IMR-90 (cell line): ENCODE data around the gene SPTB. TPM values are rescaled to one million over a fixed set of nuclear protein-coding genes. Genes with fewer than 3 reads are reported as not detected.

Experiments
- ATAC-seq: fragments of 200-7000 bp; cut with Tn5 transposase; 2 replicates; pipeline ENCODE4 v1.9.1; 2020; ENCODE audit warnings: low read depth, mild to moderate bottlenecking, moderate library complexity
- BruUV-seq: library from RNA; stranded (reverse); fragments of 400-500 nt; replicated peaks from 2 replicates; lab custom pipeline; 2021; lab: Mats Ljungman, UMichigan
- CTCF ChIA-PET: fragments of 300-600 bp; formaldehyde crosslinking; extraction: SDS; loops from one replicate; lab custom pipeline; 2021; ENCODE audit warnings: antibody characterized with exemption; lab: Yijun Ruan, JAX
- POLR2A ChIA-PET: fragments of 300-600 bp; sonication (Branson Sonifier 250); formaldehyde crosslinking; loops from one replicate; lab custom pipeline; 2022; ENCODE audit warnings: antibody characterized with exemption; ENCODE audit not compliant: unreplicated experiment; lab: Charles Lee
- DNase-seq: peaks from one replicate; pipeline ENCODE4 v3.0.0; 2013
- H2AFZ ChIP-seq: replicated peaks from 2 replicates; pipeline ENCODE3; 2013; ENCODE audit warnings: low read length, mild to moderate bottlenecking; ENCODE audit not compliant: poor library complexity
- H2AK5ac ChIP-seq: 2 replicates; pipeline ENCODE4 v1.6.1; 2013; ENCODE audit warnings: low read depth, low read length, inconsistent platforms
- H2AK9ac ChIP-seq: replicated peaks from 2 replicates; pipeline ENCODE3; 2013; ENCODE audit warnings: mild to moderate bottlenecking, low read depth, low read length, moderate library complexity; ENCODE audit not compliant: poor library complexity
- H2BK120ac ChIP-seq: 2 replicates; pipeline ENCODE4 v1.6.1; 2013; ENCODE audit warnings: low read depth, low read length, inconsistent platforms
- H2BK15ac ChIP-seq: 3 replicates; pipeline ENCODE4 v1.6.1; 2013; ENCODE audit warnings: low read depth, low read length, inconsistent platforms
- H2BK20ac ChIP-seq: 2 replicates; pipeline ENCODE4 v1.6.1; 2013; ENCODE audit warnings: low read depth, mild to moderate bottlenecking, inconsistent platforms, low read length, moderate library complexity
- H2BK5ac ChIP-seq: 2 replicates; pipeline ENCODE4 v1.6.1; 2013; ENCODE audit warnings: mild to moderate bottlenecking, low read depth, low read length, inconsistent platforms; ENCODE audit not compliant: poor library complexity, severe bottlenecking
- H3K14ac ChIP-seq: replicated peaks from 2 replicates; pipeline ENCODE4 v1.6.1; 2013; ENCODE audit warnings: low read depth, low read length, inconsistent platforms
- H3K18ac ChIP-seq: 2 replicates; pipeline ENCODE4 v1.6.1; 2013; ENCODE audit warnings: low read depth, low read length, control low read depth
- H3K23ac ChIP-seq: 2 replicates; pipeline ENCODE4 v1.6.1; 2013; ENCODE audit warnings: low read depth, low read length, inconsistent platforms
- H3K27ac ChIP-seq: 2 replicates; pipeline ENCODE4 v1.5.1; 2013; ENCODE audit warnings: mild to moderate bottlenecking, control low read depth, low read length; ENCODE audit not compliant: insufficient read depth
- H3K27me3 ChIP-seq: 2 replicates; pipeline ENCODE4 v1.6.1; 2013; ENCODE audit warnings: low read length; ENCODE audit not compliant: control insufficient read depth, insufficient read depth
- H3K36me3 ChIP-seq: 2 replicates; pipeline ENCODE4 v1.6.1; 2013; ENCODE audit warnings: low read length, mixed read lengths; ENCODE audit not compliant: control insufficient read depth, insufficient read depth
- H3K4ac ChIP-seq: 2 replicates; pipeline ENCODE4 v1.6.1; 2013; ENCODE audit warnings: low read depth, low read length, inconsistent platforms
- H3K4me1 ChIP-seq: 2 replicates; pipeline ENCODE4 v1.6.1; 2013; ENCODE audit warnings: low read length, mixed read lengths; ENCODE audit not compliant: control insufficient read depth, insufficient read depth
- H3K4me2 ChIP-seq: 2 replicates; pipeline ENCODE4 v1.6.1; 2013; ENCODE audit warnings: low read depth, mild to moderate bottlenecking, control low read depth, low read length, moderate library complexity
- H3K4me3 ChIP-seq: 2 replicates; pipeline ENCODE4 v1.5.1; 2013; ENCODE audit warnings: low read depth, mild to moderate bottlenecking, control low read depth, low read length, moderate library complexity; ENCODE audit not compliant: insufficient read depth
- H3K56ac ChIP-seq: 2 replicates; pipeline ENCODE4 v1.6.1; 2013; ENCODE audit warnings: low read length, inconsistent platforms; ENCODE audit not compliant: insufficient read depth; ENCODE audit errors: extremely low read depth
- H3K79me1 ChIP-seq, 2 experiments: 2 replicates each; pipeline ENCODE4 v1.6.1; 2013; ENCODE audit warnings: low read length in 2 of 2, inconsistent platforms in 1 of 2, low read depth in 1 of 2
- H3K9ac ChIP-seq: 2 replicates; pipeline ENCODE4 v1.6.1; 2013; ENCODE audit warnings: low read depth, low read length, control low read depth
- H3K9me1 ChIP-seq: 2 replicates; pipeline ENCODE4 v1.6.1; 2013; ENCODE audit warnings: low read length, inconsistent platforms; ENCODE audit not compliant: insufficient read depth
- H3K9me3 ChIP-seq: 2 replicates; pipeline ENCODE4 v1.6.1; 2013; ENCODE audit warnings: low read length; ENCODE audit not compliant: control insufficient read depth, insufficient read depth
- H4K20me1 ChIP-seq: 2 replicates; pipeline ENCODE4 v1.6.1; 2013; ENCODE audit warnings: low read length, inconsistent platforms; ENCODE audit not compliant: insufficient read depth
- H4K5ac ChIP-seq: 2 replicates; pipeline ENCODE4 v1.6.1; 2013; ENCODE audit warnings: mild to moderate bottlenecking, low read depth, low read length, control low read depth
- H4K8ac ChIP-seq, 2 experiments: 2 replicates each; pipeline ENCODE4 v1.6.1; 2013; ENCODE audit warnings: low read depth in 2 of 2, low read length in 2 of 2, control low read depth in 1 of 2, inconsistent platforms in 1 of 2
- H4K91ac ChIP-seq: 2 replicates; pipeline ENCODE4 v1.6.1; 2013; ENCODE audit warnings: low read depth, low read length, inconsistent platforms; ENCODE audit not compliant: insufficient read depth
- BHLHE40 ChIP-seq: fragments of 150-350 bp; IDR thresholded peaks from 2 replicates; pipeline ENCODE4 v1.6.1; 2016; ENCODE audit warnings: mild to moderate bottlenecking, low read depth, low read length
- CEBPB ChIP-seq: IDR thresholded peaks from 2 replicates; pipeline ENCODE4 v1.6.1; 2012; ENCODE audit warnings: low read depth, low read length, improper control_type of control experiment
- CHD1 ChIP-seq: IDR thresholded peaks from 2 replicates; pipeline ENCODE4 v1.6.1; 2012; ENCODE audit warnings: low read depth, low read length, improper control_type of control experiment
- FOS ChIP-seq: fragments of 150-350 bp; IDR thresholded peaks from 2 replicates; pipeline ENCODE4 v1.6.1; 2016; ENCODE audit warnings: low read depth, low read length
- MAFK ChIP-seq: IDR thresholded peaks from 2 replicates; pipeline ENCODE4 v1.6.1; 2012; ENCODE audit warnings: low read depth, low read length, improper control_type of control experiment
- MAZ ChIP-seq: IDR thresholded peaks from 2 replicates; pipeline ENCODE4 v1.6.1; 2012; ENCODE audit warnings: low read depth, mild to moderate bottlenecking, low read length, improper control_type of control experiment, moderate library complexity, borderline replicate concordance
- NFE2L2 ChIP-seq: fragments of 150-350 bp; IDR thresholded peaks from 2 replicates; pipeline ENCODE4 v1.6.1; 2016; ENCODE audit warnings: low read depth, mild to moderate bottlenecking, low read length
- POLR2A ChIP-seq: IDR thresholded peaks from 2 replicates; pipeline ENCODE4 v1.6.1; 2012; ENCODE audit warnings: mild to moderate bottlenecking, low read depth, low read length
- RAD21 ChIP-seq: IDR thresholded peaks from 2 replicates; pipeline ENCODE4 v1.6.1; 2012; ENCODE audit warnings: low read length, improper control_type of control experiment
- RCOR1 ChIP-seq: IDR thresholded peaks from 2 replicates; pipeline ENCODE4 v1.6.1; 2012; ENCODE audit warnings: mild to moderate bottlenecking, low read length, improper control_type of control experiment; ENCODE audit not compliant: insufficient replicate concordance
- RFX5 ChIP-seq: IDR thresholded peaks from 2 replicates; pipeline ENCODE4 v1.8.0; 2012; ENCODE audit warnings: low read depth, mild to moderate bottlenecking, low read length, moderate library complexity
- SMC3 ChIP-seq: fragments of 150-350 bp; IDR thresholded peaks from 2 replicates; pipeline ENCODE4 v1.6.1; 2016; ENCODE audit warnings: low read depth, mild to moderate bottlenecking, antibody characterized with exemption, low read length, moderate library complexity
- WGBS, 2 experiments: methylation state at CpG; one replicate each; pipeline versions ENCODE4 v1.1.5 to v1.1.7; 2013; ENCODE audit warnings: missing lambda C conversion rate in 2 of 2; ENCODE audit not compliant: insufficient read length in 1 of 2; ENCODE audit errors: extremely low coverage in 2 of 2; 5-methylcytosine and 5-hydroxymethylcytosine counted together
- dilution Hi-C: fragments of 300-500 bp; cut with HindIII; formaldehyde crosslinking; loops from one replicate; pipeline ENCODE4 v1.14.3; 2018; ENCODE audit warnings: low sequenced_read_pairs; ENCODE audit not compliant: unreplicated experiment
- in situ Hi-C: fragments of 300-500 bp; cut with MboI; formaldehyde crosslinking; loops from 3 replicates; pipeline ENCODE4 v1.14.3; 2019; ENCODE audit warnings: low sequenced_read_pairs, inconsistent platforms, mixed read lengths
- intact Hi-C: fragments of 100-400 bp; cut with micrococcal nuclease; formaldehyde crosslinking; loops from 2 replicates; pipeline ENCODE4 v1.10.0; 2022
- polyA plus RNA-seq, 3 experiments: library from polyadenylated mRNA; depleted of rRNA; stranded (reverse); fragments of >200 nt; gene quantifications; 2 replicates each; pipeline ENCODE4 v1.2.3, GENCODE V29; 2012; ENCODE audit warnings: low replicate concordance in 1 of 3
- total RNA-seq: library from RNA; depleted of rRNA; stranded (reverse); fragments of >200 nt; gene quantifications from 2 replicates; pipeline ENCODE4 v1.2.3, GENCODE V29; 2012
- TF ChIP-seq, protein P1 (sequence below): fragments of 150-350 bp; IDR thresholded peaks from 2 replicates; pipeline ENCODE4 v1.6.1; 2017; ENCODE audit warnings: mild to moderate bottlenecking, antibody characterized with exemption, low read length, low read depth
- TF ChIP-seq, protein P2 (sequence below): fragments of 150-350 bp; IDR thresholded peaks from 2 replicates; pipeline ENCODE4 v1.6.1; 2016; ENCODE audit warnings: low read depth, mild to moderate bottlenecking, low read length, moderate library complexity, borderline replicate concordance

SPTB gene
- total and polyA plus RNA-seq, 2 of the 4 experiments (the other 2 are of a cell fraction): under 0.01 to 0.07 TPM

DNA sequence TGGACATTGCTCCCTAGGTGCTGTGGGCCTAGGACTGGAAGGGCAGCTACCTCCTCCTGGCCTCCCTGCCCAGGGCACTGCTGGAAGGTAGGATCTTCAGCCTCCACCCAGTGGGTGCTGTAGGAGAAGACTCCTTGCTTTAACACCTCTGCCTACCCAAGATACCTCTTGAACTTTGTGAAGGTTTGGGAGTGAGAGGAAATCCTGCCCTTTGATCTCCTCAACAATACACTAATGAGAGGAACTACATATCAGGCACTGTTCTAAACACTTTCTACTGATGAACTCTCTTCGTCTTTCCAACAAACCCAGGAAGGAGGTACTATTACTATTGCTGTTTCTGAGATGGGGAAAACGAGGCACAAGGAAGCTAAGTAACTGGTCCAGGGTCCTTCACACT lies 108.5 kb downstream of the SPTB start:
- no peak overlapping the region for H2AFZ ChIP-seq
- intact Hi-C loops: no loop called here
- H3K27me3 ChIP-seq: peaks cover 31% of the 10 kb centered on the region
- TF ChIP-seq NFE2L2 (no peak), CHD1 (no peak), FOS (no peak), SMC3 (no peak), MAFK (no peak), CEBPB (no peak), POLR2A (no peak), BHLHE40 (no peak), MAZ (no peak), RAD21 (no peak), RCOR1 (no peak), RFX5 (no peak)
- TF ChIP-seq, protein P1, sequence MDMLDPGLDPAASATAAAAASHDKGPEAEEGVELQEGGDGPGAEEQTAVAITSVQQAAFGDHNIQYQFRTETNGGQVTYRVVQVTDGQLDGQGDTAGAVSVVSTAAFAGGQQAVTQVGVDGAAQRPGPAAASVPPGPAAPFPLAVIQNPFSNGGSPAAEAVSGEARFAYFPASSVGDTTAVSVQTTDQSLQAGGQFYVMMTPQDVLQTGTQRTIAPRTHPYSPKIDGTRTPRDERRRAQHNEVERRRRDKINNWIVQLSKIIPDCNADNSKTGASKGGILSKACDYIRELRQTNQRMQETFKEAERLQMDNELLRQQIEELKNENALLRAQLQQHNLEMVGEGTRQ: no peak
- TF ChIP-seq, protein P2, sequence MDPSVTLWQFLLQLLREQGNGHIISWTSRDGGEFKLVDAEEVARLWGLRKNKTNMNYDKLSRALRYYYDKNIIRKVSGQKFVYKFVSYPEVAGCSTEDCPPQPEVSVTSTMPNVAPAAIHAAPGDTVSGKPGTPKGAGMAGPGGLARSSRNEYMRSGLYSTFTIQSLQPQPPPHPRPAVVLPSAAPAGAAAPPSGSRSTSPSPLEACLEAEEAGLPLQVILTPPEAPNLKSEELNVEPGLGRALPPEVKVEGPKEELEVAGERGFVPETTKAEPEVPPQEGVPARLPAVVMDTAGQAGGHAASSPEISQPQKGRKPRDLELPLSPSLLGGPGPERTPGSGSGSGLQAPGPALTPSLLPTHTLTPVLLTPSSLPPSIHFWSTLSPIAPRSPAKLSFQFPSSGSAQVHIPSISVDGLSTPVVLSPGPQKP: no peak
- no peak overlapping the region for H3K27ac ChIP-seq
- H3K18ac ChIP-seq: no peak overlapping the region
- H3K4me3 ChIP-seq: no peak overlapping the region
- 0% methylated on average over 1 of the region's 2 CpGs; no CpG with 5 or more reads in 1 of the 2 experiments for WGBS, 2 experiments
- no peak overlapping the region for H3K56ac ChIP-seq
- H2BK5ac ChIP-seq: no peak overlapping the region
- H4K5ac ChIP-seq: no peak overlapping the region
- H3K4me2 ChIP-seq: no peak overlapping the region
- no peak overlapping the region for H2BK15ac ChIP-seq
- H2BK20ac ChIP-seq: no peak overlapping the region
- dilution Hi-C loops: no loop called here
- H3K9me3 ChIP-seq: no peaks in the 10 kb centered on the region; the same call in 1 of the 2 replicates
- H4K8ac ChIP-seq: no peak overlapping the region
- H4K91ac ChIP-seq: no peak overlapping the region
- no peaks in the 10 kb centered on the region for H3K79me1 ChIP-seq
- ATAC-seq: no peak
- ChIA-PET POLR2A (interaction anchor here (0.5 kb wide), 1 partner anchor 144 kb away, joined by 7 read pairs; no protein-coding TSS in a partner anchor), CTCF (interaction anchor here (1.2 kb wide), 1 partner anchor 120 kb away, joined by 4 read pairs; no protein-coding TSS in a partner anchor)
- H3K4me1 ChIP-seq: no peaks in the 10 kb centered on the region
- DNase-seq: no peak
- H3K23ac ChIP-seq: no peak overlapping the region
- H4K20me1 ChIP-seq: no peaks in the 10 kb centered on the region
- no TSS peak for BruUV-seq
- no peak overlapping the region for H3K14ac ChIP-seq
- no peaks in the 10 kb centered on the region for H3K36me3 ChIP-seq
- no peak overlapping the region for H2BK120ac ChIP-seq
- in situ Hi-C loops: no loop called here
- H3K9me1 ChIP-seq: no peaks in the 10 kb centered on the region
- no peak overlapping the region for H3K4ac ChIP-seq
- no peak overlapping the region for H3K9ac ChIP-seq
- no peak overlapping the region; the same call in 1 of the 2 replicates for H2AK5ac ChIP-seq
- H2AK9ac ChIP-seq: no peak overlapping the region
